NCI-H2081 (cell line): ENCODE measurements around the gene PHACTR3.

ENCODE experiments used
- DNase-seq, 2 experiments: peaks; one replicate each; lab custom pipeline; 2025; lab: John Stamatoyannopoulos, UW

Gene PHACTR3

GRCh38 chr20:59814840-59815340, 210.6 kb downstream of the PHACTR3 start:
- DNase-seq = no peak

DNA sequence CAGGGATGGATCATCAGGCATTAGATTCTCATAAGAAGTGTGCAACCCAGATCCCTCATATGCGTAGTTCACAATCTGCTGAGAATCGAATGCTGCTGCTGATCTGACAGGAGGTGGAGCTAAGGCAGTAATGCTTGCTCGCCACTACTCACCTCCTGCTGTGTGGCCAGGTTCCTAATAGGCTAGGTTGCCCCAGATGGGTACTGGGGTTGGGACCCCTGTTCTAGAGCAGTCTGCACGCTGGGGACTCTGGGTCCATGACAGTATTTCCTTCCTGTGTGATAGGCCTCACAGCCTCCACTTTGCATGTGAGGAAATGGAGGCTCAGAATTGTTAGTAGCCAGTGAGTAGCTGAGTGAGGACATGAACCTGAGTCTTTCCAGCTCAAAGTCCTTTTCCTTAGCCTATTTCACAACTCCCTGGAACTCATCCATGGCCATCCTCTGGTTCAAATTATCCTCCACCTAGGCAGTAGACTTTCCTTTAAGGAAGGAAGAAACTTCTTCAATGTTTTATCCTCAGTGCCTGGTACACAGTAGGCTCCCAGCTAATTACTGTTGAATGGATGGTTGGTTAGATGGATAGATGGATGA, 211.9 kb downstream of the PHACTR3 start:
- DNase-seq = no peak

GRCh38 chr20:59817406-59817805, 213.1 kb downstream of the PHACTR3 start:
- DNase-seq = no peak

DNA sequence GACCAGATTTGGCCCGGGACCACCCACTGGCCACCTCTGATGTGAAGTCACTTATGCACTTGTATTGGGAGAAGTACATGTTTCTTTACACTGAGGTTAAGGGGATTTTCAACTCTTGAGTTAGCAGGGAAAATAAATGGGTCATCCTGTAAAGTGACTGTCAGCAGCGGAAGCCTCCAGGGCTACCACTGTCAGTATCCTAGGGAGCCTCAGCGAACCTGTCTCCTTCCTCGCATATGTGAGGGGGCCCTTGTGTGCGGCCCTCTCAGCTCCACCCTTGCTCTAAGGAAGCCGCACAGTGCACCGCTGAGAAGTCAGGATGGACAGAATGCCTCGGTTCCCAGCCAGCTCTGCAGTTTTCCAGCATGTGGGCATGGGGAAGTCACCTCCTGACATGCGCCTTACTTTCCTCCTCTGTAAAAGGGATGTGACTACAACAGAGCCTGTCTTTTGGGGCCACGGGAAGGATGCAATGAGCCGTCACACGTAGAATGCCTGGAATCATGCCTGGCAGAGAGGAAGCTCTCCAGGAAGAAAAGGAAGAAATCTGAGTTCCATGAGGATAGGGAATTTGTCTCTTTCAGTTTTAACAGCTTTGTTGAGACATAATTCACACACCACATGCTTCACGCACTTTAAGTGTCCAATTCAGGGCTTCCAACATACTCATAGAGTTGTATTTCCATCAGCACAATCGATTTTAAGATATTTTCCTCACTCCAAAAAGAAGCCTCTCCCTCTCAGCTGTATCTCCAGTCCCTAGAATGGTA, 213.7 kb downstream of the PHACTR3 start:
- DNase-seq = no peak

GRCh38 chr20:59818911-59819310, 214.6 kb downstream of the PHACTR3 start:
- no peak for DNase-seq

- no peak for DNase-seq
Measured at GRCh38 chr20:59819496-59820203, 215.3 kb downstream of the PHACTR3 start.

DNA sequence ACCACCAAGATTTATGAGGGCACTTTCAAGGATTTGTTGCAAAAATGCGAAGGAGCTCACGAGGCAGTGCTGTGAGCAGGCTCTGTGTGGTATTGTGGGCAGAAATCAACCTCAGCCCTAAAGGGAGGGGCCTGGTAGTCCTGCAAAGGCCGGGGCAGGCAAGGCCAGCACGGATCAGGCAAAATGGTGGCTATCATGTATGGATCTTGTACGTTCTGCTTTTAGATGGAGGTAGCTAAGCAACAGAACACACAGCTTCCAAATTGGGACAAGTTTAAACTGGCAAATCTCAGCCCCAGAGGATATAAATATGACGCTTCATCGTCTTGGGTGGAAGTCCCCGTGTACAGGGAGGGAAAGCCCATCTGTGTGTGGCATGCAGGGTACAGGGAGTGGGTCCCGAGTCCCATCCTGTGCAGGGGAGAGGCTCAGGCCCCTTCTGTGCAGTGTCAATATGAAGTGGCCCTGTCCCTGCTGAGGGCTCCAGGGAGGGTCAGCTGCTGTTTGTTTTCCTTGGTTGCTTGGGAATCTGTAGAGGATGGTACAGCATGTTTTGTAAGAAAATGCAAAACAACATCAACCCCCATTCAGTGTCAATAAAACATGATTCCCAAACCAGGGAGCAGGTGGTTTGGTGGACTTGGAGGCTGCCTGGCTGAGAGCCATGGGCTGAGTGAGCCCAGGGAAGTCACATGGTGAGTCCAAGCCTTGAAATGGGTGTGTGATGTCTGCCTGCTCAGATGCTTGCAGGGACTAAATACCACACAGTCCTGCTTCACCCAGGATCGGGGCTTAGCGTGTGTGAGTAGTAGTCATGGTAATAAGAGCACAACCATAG, 216.1 kb downstream of the PHACTR3 start:
- peak; percentile 22 to 26 for DNase-seq

DNA sequence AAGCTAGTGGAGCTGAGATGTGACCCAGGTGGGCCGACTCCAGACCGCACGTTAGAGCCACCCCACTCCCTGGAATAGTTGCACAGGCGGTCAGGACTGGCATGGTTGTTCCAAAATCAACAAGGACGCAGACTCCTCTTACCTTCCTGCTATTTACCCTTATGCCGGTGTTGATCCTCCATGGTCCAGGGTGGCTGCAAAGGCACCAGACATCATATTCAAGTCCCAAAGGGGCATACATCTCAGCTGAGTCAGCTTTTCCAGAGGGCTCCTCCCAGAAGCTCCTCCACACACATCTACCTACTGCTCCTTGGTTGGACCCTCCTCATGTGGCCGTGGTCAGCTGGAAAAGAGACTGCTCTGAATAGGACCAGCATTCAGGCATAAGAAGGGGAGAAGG, 216.9 kb downstream of the PHACTR3 start:
- DNase-seq = no peak

GRCh38 chr20:59821788-59822187, 217.4 kb downstream of the PHACTR3 start:
- DNase-seq = no peak

DNA sequence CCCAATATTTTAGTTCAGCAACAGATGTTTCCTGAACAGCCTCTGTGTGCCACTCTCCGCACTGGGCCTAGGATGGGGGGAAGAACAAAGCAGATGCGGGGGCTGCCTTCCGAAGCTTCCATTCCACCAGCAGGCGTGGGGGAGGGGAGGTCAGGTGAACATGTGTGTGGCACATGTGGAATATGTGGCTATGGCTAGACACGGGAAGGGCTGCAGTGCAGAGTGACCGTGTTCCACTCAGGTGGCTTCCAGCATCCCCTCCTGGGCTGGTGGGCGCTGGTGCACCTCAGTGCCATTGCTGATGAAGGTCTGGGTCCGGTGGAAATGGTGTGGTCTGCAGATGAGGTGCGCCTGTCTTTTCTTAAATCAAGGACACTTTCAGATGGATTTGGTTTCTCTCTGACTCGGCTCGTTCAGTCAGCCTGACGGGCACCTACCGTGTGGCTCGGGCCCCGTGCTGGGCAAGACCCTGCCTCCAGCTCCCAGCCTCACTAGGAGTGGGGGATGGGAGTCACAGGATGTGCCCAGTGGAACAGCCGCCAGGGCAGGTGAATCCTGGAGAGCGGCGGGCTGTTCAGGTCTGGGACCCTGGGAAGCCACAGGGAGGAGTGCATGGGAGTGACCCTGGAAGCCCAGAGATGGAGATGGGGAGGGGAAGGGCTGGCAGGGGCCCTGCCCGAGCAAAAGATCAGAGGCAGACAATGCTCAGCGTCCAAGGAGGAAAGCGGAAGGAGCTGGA, 218.1 kb downstream of the PHACTR3 start:
- no peak for DNase-seq

GRCh38 chr20:59823030-59823423, 218.7 kb downstream of the PHACTR3 start:
- no peak for DNase-seq

DNA sequence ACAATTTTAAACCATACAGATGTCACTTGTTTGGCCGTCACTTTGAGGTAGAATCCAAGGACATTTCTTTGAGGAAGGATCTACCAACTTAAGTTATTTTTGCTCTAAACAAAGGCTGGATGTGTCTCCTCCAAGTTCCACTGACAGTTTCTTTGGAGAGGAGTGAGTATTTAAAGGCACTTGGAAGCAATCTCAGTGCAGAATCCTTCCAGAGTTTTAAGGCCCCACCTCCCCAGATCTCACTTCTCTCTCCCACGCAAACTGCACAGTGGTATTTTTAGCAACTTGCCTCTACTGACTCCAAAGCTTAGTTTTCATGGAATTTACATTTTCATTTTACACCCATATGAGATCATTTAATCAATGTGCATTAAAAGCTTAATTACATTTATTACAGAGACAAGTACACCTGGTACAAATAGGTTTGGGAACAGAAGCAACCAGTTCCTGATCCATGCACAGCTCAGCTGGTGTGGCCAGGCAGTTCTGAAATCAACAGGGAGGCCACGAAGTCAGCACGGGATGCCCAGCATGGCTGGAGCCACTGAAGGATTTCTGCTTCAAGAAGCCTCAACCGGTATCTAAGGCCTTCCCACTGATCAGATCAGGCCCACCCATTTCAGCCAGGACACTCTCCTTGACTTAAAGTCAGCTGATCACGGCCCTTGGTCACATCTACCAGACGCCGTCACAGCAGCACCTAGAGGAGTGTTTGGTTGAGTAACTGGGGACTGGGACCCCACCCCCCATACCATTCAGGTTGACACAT, 219.3 kb downstream of the PHACTR3 start:
- DNase-seq = no peak

DNA sequence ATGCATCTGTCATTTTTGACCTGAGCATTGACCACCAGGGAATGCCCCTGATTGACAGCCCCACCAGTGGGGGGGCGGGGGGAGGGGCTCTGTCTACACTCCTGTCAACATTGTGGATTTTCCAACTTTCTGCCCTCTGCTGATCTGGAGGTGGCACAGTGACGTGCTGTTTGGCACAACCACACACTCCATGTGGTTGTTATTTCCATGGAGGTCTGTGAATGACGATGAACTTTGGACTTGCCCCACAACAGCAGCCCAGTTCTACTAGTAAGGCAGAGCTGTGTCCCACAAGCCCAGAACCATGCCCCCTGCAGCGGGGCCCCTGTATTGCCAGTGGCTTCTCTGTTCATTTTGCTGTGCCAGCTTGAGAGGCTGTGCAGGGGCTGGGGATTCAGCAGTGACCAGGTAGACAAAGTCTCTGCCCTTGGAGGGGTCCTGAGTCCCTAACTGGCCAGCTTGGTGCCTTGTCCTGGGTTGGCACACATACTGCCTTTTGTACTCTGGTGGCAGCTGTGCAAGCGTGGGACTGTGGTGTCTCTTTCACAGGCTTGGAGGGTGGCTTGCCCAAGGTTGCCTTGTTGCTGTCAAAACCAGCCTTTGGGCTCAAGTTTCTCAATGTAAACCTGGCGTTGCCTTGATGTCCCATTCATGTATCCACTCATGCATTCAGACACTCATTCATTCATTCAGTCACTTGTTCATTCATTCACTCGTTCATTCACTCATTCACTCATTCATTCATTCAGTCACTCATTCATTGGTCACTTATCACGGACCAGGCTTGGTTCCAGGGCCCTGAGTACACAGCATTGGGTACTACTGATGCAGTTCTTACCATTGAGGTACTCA, 220.6 kb downstream of the PHACTR3 start:
- DNase-seq = no peak

DNA sequence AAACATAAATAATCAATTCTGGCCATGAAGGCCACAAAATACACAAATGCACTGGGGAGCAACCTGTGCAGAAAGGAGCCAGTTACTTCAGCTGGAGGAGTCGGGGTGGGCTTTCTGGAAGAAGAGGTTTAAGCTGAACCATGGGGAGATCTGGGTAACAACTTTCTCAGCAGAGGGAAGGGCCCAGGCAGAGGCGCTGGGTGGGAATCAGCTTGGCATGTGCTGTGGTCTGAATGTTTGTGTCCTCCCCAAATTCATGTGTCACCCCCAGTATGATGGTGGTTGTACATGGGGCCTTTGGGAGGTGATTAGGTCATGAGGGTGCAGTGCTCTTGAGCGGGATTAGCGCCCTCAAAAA, 221.2 kb downstream of the PHACTR3 start:
- DNase-seq = no peak

- DNase-seq = peak; percentile 43 to 63
Measured at GRCh38 chr20:59825944-59826759, 221.8 kb downstream of the PHACTR3 start.

DNA sequence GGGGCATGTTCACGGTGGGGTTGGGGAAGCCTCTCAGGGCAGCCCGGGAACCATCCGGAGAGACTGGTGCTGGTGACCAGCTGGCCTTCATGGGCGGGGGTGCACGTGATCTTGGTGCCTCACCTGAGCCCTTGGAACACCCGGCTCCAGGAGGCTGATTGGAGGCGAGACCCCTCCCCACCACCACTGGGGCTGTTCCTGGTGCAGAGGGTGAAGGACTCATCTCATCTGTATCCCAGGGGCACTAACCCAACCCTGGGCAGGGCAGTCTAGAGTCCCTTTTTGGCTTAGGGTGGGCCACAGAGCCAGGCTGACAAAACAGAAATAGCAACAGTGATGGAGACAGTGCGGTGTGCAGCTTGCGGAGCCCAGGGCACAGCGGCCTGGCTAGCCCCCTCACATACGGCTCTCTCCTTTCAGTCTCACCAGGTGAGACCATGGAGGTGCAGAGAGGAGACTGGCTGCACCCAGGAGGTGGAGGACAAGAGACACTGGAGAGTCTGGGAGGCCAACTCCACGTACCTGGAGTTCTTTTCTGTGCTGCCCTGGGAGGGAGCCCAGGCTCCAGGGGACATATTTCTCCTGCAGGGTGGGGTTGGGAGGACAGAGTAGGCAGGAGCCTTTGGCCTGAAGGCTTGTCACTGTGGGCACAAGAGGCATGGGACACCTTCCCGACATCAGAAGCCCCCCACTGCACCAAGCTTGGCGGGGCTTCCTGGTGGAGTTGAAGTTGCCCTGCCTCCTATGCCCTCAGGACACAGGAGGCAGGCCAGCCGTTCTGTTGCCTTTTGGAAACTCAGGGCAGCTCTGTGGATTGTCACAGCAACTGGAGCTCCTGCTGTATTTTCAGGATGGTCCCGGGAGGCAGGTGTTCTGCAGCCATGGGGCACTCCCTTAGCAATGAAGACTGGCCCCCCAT, 223.1 kb downstream of the PHACTR3 start:
- DNase-seq = no peak

DNA sequence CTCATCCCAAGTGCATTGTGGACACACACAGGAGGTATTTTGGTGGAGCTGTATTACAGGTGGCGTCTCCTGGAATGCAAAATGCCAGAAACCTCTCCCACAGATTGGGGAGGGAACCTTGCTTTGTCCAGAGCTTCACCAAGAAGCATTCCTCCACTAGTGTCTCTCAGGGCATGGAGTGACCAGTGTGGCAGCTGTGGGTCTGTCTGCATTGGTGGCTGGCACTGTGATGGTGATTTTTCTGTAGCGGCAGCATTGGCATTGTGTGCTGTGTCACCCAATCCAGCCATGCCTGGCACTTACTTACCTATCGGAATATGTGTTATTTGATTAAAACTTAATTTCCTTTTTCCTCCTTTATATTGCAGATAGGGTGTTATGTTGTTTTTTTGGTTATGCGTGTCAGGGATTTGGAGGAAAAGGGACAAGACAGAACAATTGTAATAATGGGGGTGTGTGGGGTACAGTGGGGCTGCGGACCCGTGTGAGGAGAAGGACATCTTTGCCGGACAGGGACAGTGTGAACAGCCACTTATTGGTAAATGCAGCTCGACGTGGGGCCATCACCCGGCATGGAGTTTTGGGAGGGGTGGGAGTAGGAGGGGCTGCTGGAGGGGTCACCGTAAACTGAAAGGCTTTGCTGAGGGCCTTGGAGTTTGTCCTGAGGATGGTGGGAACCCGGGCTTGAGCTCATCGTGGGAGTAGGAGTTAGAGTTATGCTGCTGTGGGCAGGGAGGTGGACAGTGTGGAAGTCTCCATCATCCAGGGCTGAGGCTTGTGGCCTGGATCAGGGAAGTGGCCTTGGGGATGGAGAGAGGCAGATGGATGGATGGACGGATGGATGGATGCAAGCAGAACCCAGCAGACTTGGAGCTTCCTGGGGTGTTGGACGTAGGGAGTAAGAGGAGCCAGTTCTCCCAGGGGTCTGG, 224.0 kb downstream of the PHACTR3 start:
- DNase-seq = no peak
